NCI-H2196 treated with DMSO at 0.1 percent for 48 hours (cell line): ENCODE data around the gene CD164.
"Not testable (repeated sequence)": the region's sequence is repeated elsewhere in the genome, so short reads cannot be mapped to it uniquely, and the experiment has no call there.

Source experiments
- DNase-seq: peaks from one replicate; lab custom pipeline; 2025; ENCODE audit not compliant: unreplicated experiment; lab: John Stamatoyannopoulos, UW

Gene CD164

GRCh38 chr6:109377717-109378116 is 4.5 kb downstream of the CD164 start:
- DNase-seq = no peak

- DNase-seq = no peak
These were observed 7.9 kb downstream of the CD164 start for GRCh38 chr6:109374326-109374892.

DNA sequence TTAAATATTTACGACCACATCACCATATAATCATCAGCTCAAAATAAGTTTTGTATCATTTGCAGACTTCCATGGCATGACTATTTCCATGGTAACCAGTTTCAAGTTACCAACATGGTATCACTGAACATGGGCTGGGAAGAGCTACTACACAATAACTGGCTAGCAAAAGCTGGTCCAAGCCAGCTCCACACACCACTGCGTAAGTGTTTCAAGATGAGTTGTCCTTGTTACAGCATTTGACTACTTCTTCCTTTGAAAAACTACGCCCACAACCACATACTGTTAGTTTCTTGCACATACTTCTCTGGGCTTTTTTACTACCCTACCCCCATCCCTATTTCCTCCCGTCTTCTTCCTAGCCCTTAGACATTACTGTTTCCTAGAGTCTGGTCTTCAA is 8.5 kb downstream of the CD164 start:
- DNase-seq = no peak

- DNase-seq = no peak
These were observed 8.9 kb downstream of the CD164 start for GRCh38 chr6:109373331-109373730.

DNA sequence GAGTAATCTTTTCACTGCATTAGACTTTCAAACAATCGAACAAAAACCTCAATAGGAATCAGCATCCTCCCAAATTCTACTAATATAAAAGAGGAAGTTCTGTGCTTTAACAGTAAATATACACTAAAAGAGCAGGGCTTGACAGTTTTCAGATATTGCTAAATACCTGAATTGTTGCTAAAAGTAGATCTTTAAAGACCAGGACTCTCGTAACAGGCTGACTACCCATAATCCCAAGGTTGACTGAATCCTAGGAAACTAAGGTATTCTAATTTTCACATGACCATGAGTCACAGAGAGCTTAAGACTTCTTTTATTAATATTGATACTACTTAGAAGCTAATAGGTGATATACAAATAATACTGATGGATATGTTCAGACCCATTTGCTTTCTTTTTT is 10.1 kb downstream of the CD164 start:
- DNase-seq = no peak

GRCh38 chr6:109370792-109371191 is 11.5 kb downstream of the CD164 start:
- no peak for DNase-seq

- no peak for DNase-seq
These were observed 11.9 kb downstream of the CD164 start for GRCh38 chr6:109370336-109370735.

DNA sequence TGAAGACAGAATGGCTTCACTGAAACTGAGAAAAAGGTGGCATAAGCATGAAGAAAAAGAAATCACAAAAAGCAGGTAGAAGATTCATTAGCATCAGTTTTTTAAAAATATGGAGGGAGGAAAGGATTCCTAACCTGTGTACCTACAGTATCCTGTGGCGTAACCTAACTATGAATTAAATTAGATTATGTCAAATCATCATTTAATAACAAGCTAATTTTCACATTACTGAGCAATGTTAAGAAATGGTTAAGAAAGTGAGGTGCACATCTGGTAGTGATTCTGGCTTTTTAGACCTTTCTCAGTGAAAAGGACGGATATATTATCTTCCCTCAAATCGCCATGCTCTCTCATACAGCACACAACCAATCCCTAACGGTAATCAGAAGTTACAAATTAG is 12.5 kb downstream of the CD164 start:
- no peak for DNase-seq

- DNase-seq = not testable (repeated sequence)
These were observed 17.7 kb downstream of the CD164 start for GRCh38 chr6:109364382-109365078.

DNA sequence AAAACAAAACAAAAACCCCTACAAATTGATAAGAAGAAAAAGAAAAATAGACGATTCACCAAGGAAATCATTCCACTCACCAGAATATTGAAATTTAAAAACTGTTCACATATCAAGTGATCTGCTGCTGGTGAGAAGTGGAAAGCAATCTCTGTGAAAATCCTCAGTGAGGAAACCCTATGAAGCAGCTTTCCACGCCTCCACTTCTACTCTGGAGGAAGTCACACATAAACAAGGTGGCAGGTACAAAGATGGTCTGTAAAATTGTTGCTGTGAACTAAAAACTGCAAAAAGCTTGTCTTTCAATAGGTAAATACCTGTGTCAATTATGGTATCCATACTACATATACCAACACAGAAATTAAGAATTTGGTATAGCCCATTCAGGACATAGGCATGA is 18.5 kb downstream of the CD164 start:
- no peak for DNase-seq

DNA sequence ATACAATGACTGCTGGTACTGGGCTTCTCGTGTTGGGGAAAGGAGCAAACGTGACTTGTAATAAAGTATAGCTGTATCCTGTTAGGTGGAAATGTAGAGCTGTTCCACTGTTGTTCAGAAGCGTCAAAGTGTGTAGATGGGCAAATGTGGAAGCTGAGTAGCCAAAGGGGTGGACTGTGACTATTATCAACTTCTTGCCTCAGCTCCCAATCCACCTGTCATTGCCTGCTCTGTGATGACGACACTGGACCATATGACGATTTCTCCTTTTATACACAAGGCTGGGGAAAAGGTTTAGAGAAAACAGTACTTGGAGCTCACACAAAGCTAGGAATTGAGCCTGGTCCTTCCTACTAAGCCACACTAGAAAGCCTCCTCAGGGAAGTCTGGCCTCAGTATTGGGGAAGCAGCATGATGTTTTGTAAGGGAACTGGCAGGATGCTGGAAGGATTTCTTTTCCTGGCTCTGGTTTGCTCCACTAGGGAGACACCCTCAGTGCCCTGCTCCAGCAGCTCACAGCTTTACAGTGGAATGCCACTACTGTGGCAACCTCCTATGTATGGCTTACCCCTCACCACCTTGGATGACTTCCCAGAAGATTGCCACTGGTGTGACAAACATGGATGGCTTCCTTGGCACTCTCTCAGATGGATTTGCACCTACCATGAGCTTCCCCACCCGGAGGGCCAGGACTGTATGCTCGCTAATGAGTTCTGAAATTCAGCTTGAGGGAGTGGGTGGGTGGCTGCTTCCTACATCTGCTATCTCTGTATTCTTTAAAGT is 20.0 kb downstream of the CD164 start:
- no peak for DNase-seq

GRCh38 chr6:109360791-109361190 is 21.5 kb downstream of the CD164 start:
- DNase-seq = no peak

DNA sequence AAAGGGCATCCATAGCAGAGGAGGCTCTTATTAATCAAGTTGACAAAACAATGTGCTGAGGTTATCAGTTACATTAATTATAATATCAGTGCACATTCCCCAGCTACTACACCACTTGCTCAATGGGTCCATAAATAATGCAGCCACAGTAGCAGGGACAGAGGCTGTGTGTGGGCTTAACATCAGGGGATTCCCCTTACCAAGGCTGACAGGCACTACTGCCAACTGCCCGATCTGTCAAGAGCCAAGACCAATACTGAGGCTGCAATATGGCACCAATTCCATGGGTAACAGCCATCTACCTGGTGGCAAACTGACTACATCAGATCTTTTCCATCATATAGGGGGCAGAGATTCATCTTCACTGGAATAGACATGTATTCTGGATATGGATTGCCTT is 22.0 kb downstream of the CD164 start:
- DNase-seq = no peak

- no peak for DNase-seq
These were observed 23.0 kb downstream of the CD164 start for GRCh38 chr6:109359248-109359647.

DNA sequence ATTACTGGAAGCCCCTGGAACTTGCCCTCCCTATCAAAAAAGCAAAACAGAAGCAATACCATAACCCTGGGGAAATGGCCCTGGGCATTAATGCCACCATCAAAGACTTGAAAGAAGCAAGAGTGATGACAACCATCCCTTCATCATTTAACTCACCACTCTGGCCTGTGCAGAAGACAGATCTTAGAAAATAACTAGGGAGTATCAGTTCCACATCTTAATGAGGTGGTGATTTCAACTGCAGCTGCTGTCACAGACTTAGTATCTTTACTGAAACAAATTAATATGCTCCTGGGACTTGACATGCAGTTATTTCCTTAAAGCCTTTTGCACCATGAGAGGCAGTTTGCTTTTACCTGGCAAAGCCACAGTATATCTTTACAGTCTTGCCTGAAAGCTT is 24.1 kb downstream of the CD164 start:
- no peak for DNase-seq

DNA sequence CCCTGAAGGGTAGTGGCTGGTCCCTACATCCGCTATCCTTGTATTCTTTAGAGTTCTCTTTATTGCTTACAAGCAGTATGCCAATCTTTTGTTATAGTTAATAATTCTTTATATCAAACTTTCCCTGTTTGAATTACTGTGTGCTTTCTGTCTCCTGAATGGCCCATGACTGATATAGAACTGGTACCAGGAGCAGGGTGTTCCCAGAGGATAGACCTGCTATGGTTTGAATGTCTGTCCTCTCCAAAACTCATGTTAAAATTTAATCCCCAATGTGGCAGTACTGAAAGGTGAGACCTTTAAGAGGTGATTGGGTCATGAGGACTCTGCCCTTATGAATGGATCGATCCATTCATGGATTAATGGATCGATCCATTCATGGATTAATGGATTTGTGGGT is 26.0 kb downstream of the CD164 start:
- no peak for DNase-seq

DNA sequence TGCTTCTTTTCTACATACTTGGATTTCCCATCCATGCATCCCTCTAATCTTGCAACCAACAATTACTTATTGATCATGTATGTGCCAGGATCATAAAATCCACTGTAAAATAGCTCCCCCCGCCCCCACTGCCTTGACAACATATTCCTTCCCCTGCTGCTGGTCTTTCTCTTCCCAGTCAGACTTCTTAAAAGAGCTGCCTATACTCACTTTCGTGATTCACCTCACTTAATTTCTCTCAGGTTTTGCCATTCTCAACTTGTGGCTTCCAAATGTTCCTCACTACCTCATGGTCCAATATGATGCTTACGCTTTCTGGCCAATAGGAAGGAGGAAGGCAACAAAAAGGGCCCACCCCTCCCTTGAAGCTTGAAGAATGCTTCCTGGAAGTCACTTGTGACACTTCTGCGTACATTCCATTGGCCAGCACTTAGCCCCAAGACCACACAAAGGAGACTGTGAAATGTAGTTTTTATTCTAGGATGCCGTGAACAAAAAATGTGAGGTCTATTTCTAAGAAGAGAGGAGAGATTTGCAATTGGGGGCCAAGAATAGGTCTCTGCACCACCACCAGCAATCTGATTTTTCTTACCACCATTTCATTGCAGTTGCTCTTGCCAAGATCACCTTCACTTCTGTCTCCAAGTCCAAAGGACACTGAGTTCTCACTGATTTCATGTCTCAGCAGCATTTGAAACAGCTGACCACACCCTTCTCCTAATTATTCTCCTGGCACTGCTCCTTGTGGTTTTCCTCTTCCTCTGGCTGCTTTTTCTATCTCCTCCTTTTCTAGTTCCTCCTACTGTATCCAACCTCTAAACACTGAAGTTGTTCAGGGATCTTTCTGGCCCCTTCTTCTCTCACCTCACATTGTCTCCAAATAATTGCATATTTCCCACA is 30.8 kb downstream of the CD164 start:
- no peak for DNase-seq

- DNase-seq = peak; percentile 80
These were observed 32.8 kb downstream of the CD164 start for GRCh38 chr6:109349419-109349987.

DNA sequence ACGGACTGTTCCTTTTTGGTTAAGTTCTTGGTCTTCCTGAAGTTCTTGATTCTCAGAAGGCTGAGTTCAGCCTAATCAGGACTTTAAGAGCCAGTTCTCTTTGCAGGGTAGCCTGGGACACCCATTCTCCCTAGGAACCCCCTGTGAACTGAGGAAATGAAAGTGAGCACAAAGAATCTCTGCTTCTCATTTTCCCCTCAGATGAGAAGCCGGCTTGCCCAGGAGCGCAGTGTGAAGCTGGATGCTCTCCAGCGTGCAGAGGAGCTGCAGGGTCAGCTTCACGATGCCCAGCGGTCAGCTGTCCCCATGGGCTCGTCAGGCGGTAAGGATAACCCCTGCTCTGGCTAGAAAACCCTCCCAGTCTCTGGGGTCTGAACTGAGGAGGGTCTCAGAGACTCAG is 34.0 kb downstream of the CD164 start:
- no peak for DNase-seq

- DNase-seq = no peak
These were observed 34.5 kb downstream of the CD164 start for GRCh38 chr6:109347779-109348178.

GRCh38 chr6:109345986-109346385 is 36.3 kb downstream of the CD164 start:
- DNase-seq = no peak
